SK-N-SH (cell line): ENCODE measurements around the gene TRIM6. TPM values are rescaled to one million over a fixed set of nuclear protein-coding genes. Genes with fewer than 3 reads are reported as not detected.

Experiments
- CTCF ChIA-PET: fragments of 300-600, 350-600 bp; formaldehyde crosslinking; extraction: SDS; loops from one replicate; lab custom pipeline; 2021; lab: Yijun Ruan, JAX
- POLR2A ChIA-PET: fragments of 350-600 bp; sonication (Branson Sonifier 250); formaldehyde crosslinking; extraction: SDS; loops from one replicate; lab custom pipeline; 2020; ENCODE audit warnings: antibody characterized with exemption, inconsistent platforms; lab: Yijun Ruan, JAX
- DNase-seq: peaks from one replicate; pipeline ENCODE4 v3.0.0; 2012
- H2AFZ ChIP-seq: fragments of 200-600 bp; sonication (generic); 2 replicates; pipeline ENCODE4 v1.8.1; 2016; ENCODE audit warnings: antibody characterized with exemption, mild to moderate bottlenecking, low read depth
- H3F3A ChIP-seq: fragments of 200-600 bp; sonication (generic); replicated peaks from 2 replicates; pipeline ENCODE3; 2016; ENCODE audit warnings: antibody characterized with exemption, mild to moderate bottlenecking; ENCODE audit not compliant: insufficient read depth
- H3K27ac ChIP-seq, 2 experiments: fragments of 200-500 bp in 1 of 2; fragments of 200-600 bp in 1 of 2; sonication (Bioruptor generic) in 1 of 2; sonication (generic), shearing (Covaris generic) in 1 of 2; 2 replicates each; pipeline versions ENCODE4 v1.5.1 to v1.6.1; 2014 to 2016; ENCODE audit warnings: low read depth in 2 of 2, inconsistent platforms in 1 of 2, low read length in 1 of 2, mild to moderate bottlenecking in 1 of 2, mixed read lengths in 1 of 2
- H3K27me3 ChIP-seq: fragments of 200-600 bp; sonication (generic), shearing (Covaris generic); 2 replicates; pipeline ENCODE4 v1.6.1; 2016; ENCODE audit warnings: mixed run types; ENCODE audit not compliant: insufficient read depth
- H3K36me3 ChIP-seq, 2 experiments: fragments of 200-500 bp in 1 of 2; fragments of 200-600 bp in 1 of 2; sonication (Bioruptor generic) in 1 of 2; sonication (generic) in 1 of 2; replicated peaks in 1 of 2; 2 replicates each; pipeline versions ENCODE3 to v1.5.1; 2014 to 2016; ENCODE audit warnings: low read length in 1 of 2, mild to moderate bottlenecking in 1 of 2; ENCODE audit not compliant: insufficient read depth in 2 of 2, control insufficient read depth in 1 of 2
- H3K4me1 ChIP-seq, 2 experiments: fragments of 200-500 bp in 1 of 2; fragments of 200-600 bp in 1 of 2; sonication (Bioruptor generic) in 1 of 2; sonication (generic), shearing (Covaris generic) in 1 of 2; 2 replicates each; pipeline versions ENCODE4 v1.5.1 to v1.6.1; 2014 to 2016; ENCODE audit warnings: low read depth in 1 of 2, low read length in 1 of 2, mixed run types in 1 of 2; ENCODE audit not compliant: insufficient read depth in 2 of 2, control insufficient read depth in 1 of 2
- H3K4me2 ChIP-seq: fragments of 200-600 bp; sonication (generic), shearing (Covaris generic); 2 replicates; pipeline ENCODE4 v1.6.1; 2017; ENCODE audit warnings: mixed run types
- H3K4me3 ChIP-seq, 2 experiments: fragments of 200-500 bp in 1 of 2; fragments of 200-600 bp in 1 of 2; sonication (Bioruptor generic) in 1 of 2; sonication (generic), shearing (Covaris generic) in 1 of 2; 2 replicates each; pipeline versions ENCODE4 v1.5.1 to v1.8.1; 2014 to 2016; ENCODE audit warnings: low read depth in 2 of 2, inconsistent platforms in 1 of 2, low read length in 1 of 2, mild to moderate bottlenecking in 1 of 2, mixed read lengths in 1 of 2, moderate library complexity in 1 of 2
- H3K79me2 ChIP-seq: fragments of 200-600 bp; sonication (generic); 2 replicates; pipeline ENCODE4 v1.8.1; 2017; ENCODE audit warnings: mild to moderate bottlenecking; ENCODE audit not compliant: insufficient read depth
- H3K9ac ChIP-seq: fragments of 200-600 bp; sonication (generic); 2 replicates; pipeline ENCODE4 v1.6.1; 2017; ENCODE audit warnings: mixed run types
- H3K9me2 ChIP-seq: fragments of 200-600 bp; sonication (generic); 2 replicates; pipeline ENCODE4 v1.6.1; 2017; ENCODE audit warnings: mixed run types
- H3K9me3 ChIP-seq: fragments of 200-600 bp; sonication (generic); 2 replicates; pipeline ENCODE4 v1.6.1; 2017; ENCODE audit warnings: mixed run types, mild to moderate bottlenecking, moderate library complexity
- H4K20me1 ChIP-seq: fragments of 200-600 bp; sonication (generic); 2 replicates; pipeline ENCODE4 v1.6.1; 2017; ENCODE audit warnings: mild to moderate bottlenecking, mixed run types; ENCODE audit not compliant: insufficient read depth
- EZH2phosphoT487 ChIP-seq: fragments of 200-600 bp; sonication (generic); IDR thresholded peaks from 2 replicates; pipeline ENCODE4 v1.6.1; 2017; ENCODE audit warnings: low read depth, mixed run types, mild to moderate bottlenecking, antibody characterized with exemption, moderate library complexity, borderline replicate concordance
- FOSL2 ChIP-seq: IDR thresholded peaks from 2 replicates; pipeline ENCODE4 v1.4.0; 2012; ENCODE audit warnings: low read depth, mild to moderate bottlenecking, moderate library complexity, borderline replicate concordance
- GABPA ChIP-seq: IDR thresholded peaks from 2 replicates; pipeline ENCODE4 v1.4.0; 2012; ENCODE audit warnings: low read depth, mild to moderate bottlenecking
- NFIC ChIP-seq: IDR thresholded peaks from 2 replicates; pipeline ENCODE4 v1.4.0; 2012; ENCODE audit warnings: borderline replicate concordance
- RAD21 ChIP-seq: IDR thresholded peaks from 2 replicates; pipeline ENCODE4 v1.6.1; 2012; ENCODE audit warnings: mild to moderate bottlenecking, low read length
- RCOR1 ChIP-seq: fragments of 150-350 bp; IDR thresholded peaks from 2 replicates; pipeline ENCODE4 v1.6.1; 2017; ENCODE audit warnings: antibody characterized with exemption, low read length
- RFX5 ChIP-seq: IDR thresholded peaks from 2 replicates; pipeline ENCODE4 v1.6.1; 2012; ENCODE audit warnings: mild to moderate bottlenecking, improper control_type of control experiment, low read length
- RXRA ChIP-seq: IDR thresholded peaks from 2 replicates; pipeline ENCODE4 v1.4.0; 2012; ENCODE audit warnings: low read depth, mild to moderate bottlenecking, borderline replicate concordance
- SMC3 ChIP-seq: IDR thresholded peaks from 2 replicates; pipeline ENCODE4 v1.6.1; 2012; ENCODE audit warnings: low read depth, low read length, improper control_type of control experiment
- TAF1 ChIP-seq: IDR thresholded peaks from 2 replicates; pipeline ENCODE4 v1.6.1; 2012; ENCODE audit warnings: low read depth, mild to moderate bottlenecking, low read length, moderate library complexity, borderline replicate concordance
- YY1 ChIP-seq: IDR thresholded peaks from 2 replicates; pipeline ENCODE4 v1.4.0; 2012; ENCODE audit warnings: low read depth, mild to moderate bottlenecking
- WGBS: methylation state at CpG from one replicate; pipeline ENCODE4 v1.1.6; 2017; ENCODE audit warnings: low lambda C conversion rate; 5-methylcytosine and 5-hydroxymethylcytosine counted together
- polyA plus RNA-seq, 3 experiments: library from polyadenylated mRNA; depleted of rRNA; stranded (reverse); fragments of >200 nt; gene quantifications; 2 replicates each; pipeline ENCODE4 v1.2.3, GENCODE V29; 2012
- TF ChIP-seq, protein P1 (sequence below): fragments of 150-350 bp; IDR thresholded peaks from 2 replicates; pipeline ENCODE4 v1.6.1; 2016; ENCODE audit warnings: mild to moderate bottlenecking, low read depth, low read length
- TF ChIP-seq, protein P2 (sequence below): IDR thresholded peaks from 2 replicates; pipeline ENCODE4 v1.4.0; 2012; ENCODE audit warnings: low read depth

Gene TRIM6
- polyA plus RNA-seq, 1 of the 3 experiments (the other 2 are of a cell fraction): 0.46 TPM

DNA sequence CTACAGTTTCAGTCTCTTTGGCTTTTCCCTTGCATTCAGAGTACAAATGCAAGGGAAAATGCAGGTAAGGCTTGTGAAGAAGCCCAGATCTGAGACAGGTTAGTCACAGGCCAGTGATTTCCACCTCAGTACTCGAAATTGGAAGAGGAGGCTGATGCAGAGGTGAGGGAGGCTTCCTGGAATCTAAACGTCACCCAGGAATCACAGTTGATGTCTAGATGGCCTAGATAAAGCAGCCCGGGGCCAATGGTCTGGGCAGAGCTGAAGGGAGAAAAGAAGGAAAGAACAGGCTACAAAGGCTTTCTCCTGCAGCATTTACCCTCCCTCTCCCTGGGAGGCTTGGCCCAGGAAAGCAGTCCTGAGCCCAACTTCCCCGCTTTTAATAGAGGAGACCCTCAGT lies 8.5 kb downstream of the TRIM6 start:
- no peaks in the 10 kb centered on the region for H4K20me1 ChIP-seq
- TF ChIP-seq NFIC (no peak), RFX5 (no peak), YY1 (no peak), RAD21 (no peak)
- TF ChIP-seq, protein P1, sequence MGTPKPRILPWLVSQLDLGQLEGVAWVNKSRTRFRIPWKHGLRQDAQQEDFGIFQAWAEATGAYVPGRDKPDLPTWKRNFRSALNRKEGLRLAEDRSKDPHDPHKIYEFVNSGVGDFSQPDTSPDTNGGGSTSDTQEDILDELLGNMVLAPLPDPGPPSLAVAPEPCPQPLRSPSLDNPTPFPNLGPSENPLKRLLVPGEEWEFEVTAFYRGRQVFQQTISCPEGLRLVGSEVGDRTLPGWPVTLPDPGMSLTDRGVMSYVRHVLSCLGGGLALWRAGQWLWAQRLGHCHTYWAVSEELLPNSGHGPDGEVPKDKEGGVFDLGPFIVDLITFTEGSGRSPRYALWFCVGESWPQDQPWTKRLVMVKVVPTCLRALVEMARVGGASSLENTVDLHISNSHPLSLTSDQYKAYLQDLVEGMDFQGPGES: no peak
- CTCF ChIA-PET: no interaction called here
- peaks cover 0 to 3% of the 10 kb centered on the region in 2 experiments; a peak in 1 of 4 replicates for H3K4me1 ChIP-seq
- no peaks in the 10 kb centered on the region for H3K36me3 ChIP-seq
- no peak overlapping the region for H3K27ac ChIP-seq
- WGBS: 8% methylated on average over 4 of the region's 4 CpGs
- H3F3A ChIP-seq: peaks cover 5% of the 10 kb centered on the region
- H3K4me2 ChIP-seq: peak overlapping the region; percentile 73
- H3K4me3 ChIP-seq: peak overlapping the region in 1 of 2 experiments; percentile 35; a peak in 1 of 4 replicates
- H3K9ac ChIP-seq: no peak overlapping the region
- H3K79me2 ChIP-seq: no peaks in the 10 kb centered on the region
- 0 out of 2 replicates have a peak overlapping the region, but pooled peaks have one; percentile 27 for H2AFZ ChIP-seq
- H3K27me3 ChIP-seq: peaks cover 26% of the 10 kb centered on the region
- POLR2A ChIA-PET: no interaction called here
- H3K9me2 ChIP-seq: no peaks in the 10 kb centered on the region
- DNase-seq: no peak
- H3K9me3 ChIP-seq: no peaks in the 10 kb centered on the region

DNA sequence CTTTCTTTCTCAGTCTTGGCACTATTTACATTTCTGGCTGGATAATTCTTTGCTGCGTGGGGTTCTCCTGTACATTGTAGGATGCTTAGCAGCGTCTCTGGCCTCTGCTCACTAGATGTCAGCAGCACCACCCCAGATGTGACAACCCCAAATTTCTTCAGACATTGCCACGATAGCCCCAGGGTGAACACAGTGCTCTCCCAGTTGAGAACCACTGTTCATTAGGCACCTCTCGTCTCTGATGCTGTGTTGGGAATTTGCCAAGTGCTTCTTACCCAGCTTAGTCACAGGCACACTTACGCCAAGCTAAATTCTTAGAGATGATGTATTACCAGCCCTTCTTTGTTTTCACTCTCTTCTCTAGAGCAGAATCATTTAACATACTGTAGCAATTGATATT lies 9.4 kb downstream of the TRIM6 start:
- no peak overlapping the region for H2AFZ ChIP-seq
- WGBS: 8% methylated on average over 5 of the region's 5 CpGs
- H3K36me3 ChIP-seq: no peaks in the 10 kb centered on the region
- H3K9ac ChIP-seq: no peak overlapping the region
- no peaks in the 10 kb centered on the region for H3F3A ChIP-seq
- H3K4me1 ChIP-seq: peaks cover 0 to 3% of the 10 kb centered on the region in 2 experiments; a peak in 1 of 4 replicates
- H3K4me2 ChIP-seq: peak overlapping the region; percentile 73
- peaks cover 35% of the 10 kb centered on the region for H3K27me3 ChIP-seq
- H3K4me3 ChIP-seq: peak overlapping the region in 1 of 2 experiments; percentile 35; a peak in 1 of 4 replicates
- no peak overlapping the region for H3K27ac ChIP-seq
- CTCF ChIA-PET: no interaction called here
- no peaks in the 10 kb centered on the region for H3K79me2 ChIP-seq
- POLR2A ChIA-PET: no interaction called here
- H4K20me1 ChIP-seq: no peaks in the 10 kb centered on the region
- no peaks in the 10 kb centered on the region for H3K9me2 ChIP-seq
- no peak for DNase-seq
- TF ChIP-seq RAD21 (no peak), RCOR1 (no peak), NFIC (0 out of 2 replicates have a peak, but pooled peaks have one; percentile 18)
- no peaks in the 10 kb centered on the region for H3K9me3 ChIP-seq

DNA sequence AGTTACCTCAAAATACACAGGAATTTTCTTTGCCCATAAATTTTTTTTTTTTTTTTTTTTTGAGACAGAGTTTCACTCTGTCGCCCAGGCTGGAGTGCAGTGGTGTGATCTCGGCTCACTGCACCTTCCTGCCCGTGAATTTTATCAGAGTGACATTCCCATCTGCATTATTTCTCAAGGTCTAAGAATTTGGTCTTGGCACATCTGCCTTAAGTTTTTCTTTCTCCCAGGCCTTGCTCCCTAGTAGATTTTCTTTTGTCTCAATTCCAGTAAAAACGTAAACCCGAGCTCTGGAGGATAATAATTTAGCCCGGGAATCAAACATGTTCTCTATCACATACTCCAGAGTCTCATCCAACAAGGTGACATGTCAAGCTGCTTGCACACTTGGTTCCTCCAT lies 12.4 kb downstream of the TRIM6 start:
- H3K4me1 ChIP-seq: peaks cover 0 to 3% of the 10 kb centered on the region in 2 experiments; a peak in 1 of 4 replicates
- WGBS: 9% methylated on average over 6 of the region's 6 CpGs
- no peak overlapping the region for H2AFZ ChIP-seq
- no peaks in the 10 kb centered on the region for H3K9me3 ChIP-seq
- POLR2A ChIA-PET: no interaction called here
- H3K79me2 ChIP-seq: no peaks in the 10 kb centered on the region
- no peak overlapping the region for H3K4me2 ChIP-seq
- H3K9ac ChIP-seq: no peak overlapping the region
- TF ChIP-seq EZH2phosphoT487 (no peak), FOSL2 (no peak), RXRA (no peak), TAF1 (no peak), RFX5 (no peak), SMC3 (no peak), RCOR1 (no peak), NFIC (no peak), RAD21 (no peak), GABPA (no peak)
- TF ChIP-seq, protein P2, sequence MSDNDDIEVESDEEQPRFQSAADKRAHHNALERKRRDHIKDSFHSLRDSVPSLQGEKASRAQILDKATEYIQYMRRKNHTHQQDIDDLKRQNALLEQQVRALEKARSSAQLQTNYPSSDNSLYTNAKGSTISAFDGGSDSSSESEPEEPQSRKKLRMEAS: no peak
- no peaks in the 10 kb centered on the region for H3K9me2 ChIP-seq
- no peak overlapping the region for H3K27ac ChIP-seq
- H3K36me3 ChIP-seq: no peaks in the 10 kb centered on the region
- H3K4me3 ChIP-seq: no peak overlapping the region
- no peak for DNase-seq
- no peaks in the 10 kb centered on the region for H4K20me1 ChIP-seq
- CTCF ChIA-PET: no interaction called here
- peaks cover 49% of the 10 kb centered on the region for H3K27me3 ChIP-seq
- no peaks in the 10 kb centered on the region for H3F3A ChIP-seq
